IMR-90 (cell line): ENCODE measurements around the gene DISC1.

Experiments used
- BHLHE40 ChIP-seq: fragments of 150-350 bp; IDR thresholded peaks from 2 replicates; pipeline ENCODE4 v1.6.1; 2016; ENCODE audit warnings: mild to moderate bottlenecking, low read depth, low read length
- CEBPB ChIP-seq: IDR thresholded peaks from 2 replicates; pipeline ENCODE4 v1.6.1; 2012; ENCODE audit warnings: low read depth, low read length, improper control_type of control experiment
- CTCF ChIP-seq: conservative IDR thresholded peaks from 2 replicates; pipeline ENCODE4 v1.5.1; 2012; ENCODE audit warnings: mild to moderate bottlenecking, low read depth, low read length, improper control_type of control experiment
- FOS ChIP-seq: fragments of 150-350 bp; IDR thresholded peaks from 2 replicates; pipeline ENCODE4 v1.6.1; 2016; ENCODE audit warnings: low read depth, low read length
- POLR2A ChIP-seq: IDR thresholded peaks from 2 replicates; pipeline ENCODE4 v1.6.1; 2012; ENCODE audit warnings: mild to moderate bottlenecking, low read depth, low read length
- RCOR1 ChIP-seq: IDR thresholded peaks from 2 replicates; pipeline ENCODE4 v1.6.1; 2012; ENCODE audit warnings: mild to moderate bottlenecking, low read length, improper control_type of control experiment; ENCODE audit not compliant: insufficient replicate concordance
- SMC3 ChIP-seq: fragments of 150-350 bp; IDR thresholded peaks from 2 replicates; pipeline ENCODE4 v1.6.1; 2016; ENCODE audit warnings: low read depth, mild to moderate bottlenecking, antibody characterized with exemption, low read length, moderate library complexity

- TF ChIP-seq CTCF (no peak), SMC3 (no peak), POLR2A (no peak), CEBPB (no peak), FOS (no peak), RCOR1 (no peak), BHLHE40 (no peak)
Observed at GRCh38 chr1:232020352-232020751, 393.8 kb downstream of the DISC1 start.
